ENCODE results near the gene KNCN.

Gene KNCN

DNA sequence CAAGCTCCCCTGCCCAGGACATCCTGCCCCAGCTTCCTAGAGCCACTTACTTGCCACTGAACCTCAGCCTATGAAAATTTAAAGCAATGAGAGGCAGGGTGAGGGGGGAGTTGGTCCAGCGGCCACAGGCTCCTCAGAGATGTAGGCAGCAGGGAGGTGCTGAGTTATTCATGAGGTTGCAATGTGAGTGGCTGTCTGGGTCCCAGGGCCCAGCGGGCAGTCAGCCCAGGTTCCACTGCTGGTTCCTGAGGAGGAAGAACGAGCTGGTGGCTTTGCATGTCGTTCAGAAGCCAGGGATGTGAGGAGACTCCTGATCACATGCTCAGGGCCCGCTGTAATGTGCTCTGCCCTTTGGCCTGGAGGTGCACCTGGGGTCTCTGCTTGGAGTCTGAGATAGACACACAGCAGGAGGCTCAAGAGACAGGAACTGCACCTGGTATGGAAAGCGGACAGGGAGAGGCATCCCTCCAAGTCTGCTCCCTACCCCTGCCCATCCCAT lies at the start of gene KNCN:
TSS of gene KNCN (minus strand) at position 51 of the 499 bp plus-strand sequence. CDS start 432 bp downstream, outside the sequence.
- DNase-seq (ENCODE audit: low spot score): no peak

DNA sequence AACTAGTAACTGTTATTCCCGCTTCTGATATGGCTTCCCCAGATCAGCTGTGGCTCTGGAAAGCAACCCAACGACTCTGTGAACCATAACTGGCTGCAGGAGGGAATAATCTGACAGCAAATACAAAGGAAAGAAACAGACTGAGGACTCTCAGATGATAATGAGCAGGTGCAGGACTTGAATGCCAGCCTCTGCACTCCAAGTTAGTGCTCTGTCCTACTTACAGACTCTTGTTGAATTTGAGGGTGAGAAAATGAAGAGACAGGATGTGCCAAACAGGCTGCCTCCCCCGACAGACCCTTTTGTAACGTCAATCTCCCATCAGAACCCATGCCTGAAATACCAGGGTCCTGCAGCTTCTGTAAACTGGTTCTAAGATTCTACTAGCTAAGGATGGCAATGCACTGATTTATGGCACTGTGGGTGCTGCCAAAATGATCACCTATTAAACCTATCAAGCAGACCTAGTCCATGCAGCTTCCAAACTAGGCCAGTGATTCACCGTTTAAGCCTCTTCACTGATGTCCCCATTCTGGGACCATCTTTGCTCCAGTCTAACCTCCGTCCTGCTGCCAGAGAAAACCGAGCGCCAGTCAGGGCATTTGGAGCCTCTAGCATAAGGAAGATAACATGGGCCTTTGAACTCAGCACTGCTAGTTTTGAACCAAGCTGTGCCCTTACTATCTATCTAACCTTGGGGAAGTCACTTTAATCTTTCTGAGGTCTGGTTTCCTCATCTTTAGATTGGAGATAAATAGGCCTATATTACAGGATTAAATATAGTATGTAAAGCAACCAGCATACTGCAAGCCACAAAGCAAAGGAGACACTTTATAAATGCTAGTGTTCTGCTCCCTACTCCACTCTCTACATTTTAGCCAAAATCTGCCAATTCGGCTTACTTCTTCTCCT lies 47.9 kb upstream of the KNCN start:
- no peak for DNase-seq (ENCODE audit: low spot score)

DNA sequence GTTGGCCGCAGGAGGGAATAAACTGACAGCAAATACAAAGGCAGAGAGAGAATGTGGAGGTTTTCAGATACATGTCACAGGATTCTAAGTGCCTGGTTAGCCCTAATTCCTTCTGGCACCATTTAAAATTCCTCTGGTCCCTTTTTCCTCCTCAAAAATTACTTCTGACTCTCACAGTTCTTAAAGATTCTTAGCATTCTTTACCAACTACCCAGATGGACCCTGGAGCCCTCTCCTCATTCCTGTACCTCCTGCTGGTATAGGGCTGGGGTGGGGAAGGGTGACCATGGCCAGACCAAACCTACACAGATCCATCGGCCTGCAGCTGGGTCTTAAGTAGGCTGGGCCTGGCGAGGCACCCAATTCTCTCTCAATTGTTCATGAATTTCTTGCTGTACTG lies 45.4 kb upstream of the KNCN start:
- no peak for DNase-seq (ENCODE audit: low spot score)

DNA sequence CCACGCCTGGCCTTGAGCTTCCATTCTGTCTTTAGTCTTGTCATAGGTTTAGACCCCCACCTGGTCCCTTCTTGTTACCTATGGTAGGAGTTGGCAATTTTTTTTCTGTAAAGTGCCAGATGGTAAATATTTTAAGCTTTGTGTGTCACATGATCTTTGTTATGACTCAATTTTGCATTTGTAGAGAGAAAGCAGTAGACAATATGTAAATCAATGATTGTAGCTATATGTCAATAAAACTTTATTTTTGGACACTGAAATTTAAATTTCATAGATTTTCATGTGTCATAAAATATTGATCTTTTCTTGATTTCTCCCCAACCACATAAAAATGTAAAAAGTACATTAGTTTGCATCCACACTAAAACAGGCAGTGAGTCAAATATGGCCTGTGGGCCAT lies 44.6 kb upstream of the KNCN start:
- no peak for DNase-seq (ENCODE audit: low spot score)

DNA sequence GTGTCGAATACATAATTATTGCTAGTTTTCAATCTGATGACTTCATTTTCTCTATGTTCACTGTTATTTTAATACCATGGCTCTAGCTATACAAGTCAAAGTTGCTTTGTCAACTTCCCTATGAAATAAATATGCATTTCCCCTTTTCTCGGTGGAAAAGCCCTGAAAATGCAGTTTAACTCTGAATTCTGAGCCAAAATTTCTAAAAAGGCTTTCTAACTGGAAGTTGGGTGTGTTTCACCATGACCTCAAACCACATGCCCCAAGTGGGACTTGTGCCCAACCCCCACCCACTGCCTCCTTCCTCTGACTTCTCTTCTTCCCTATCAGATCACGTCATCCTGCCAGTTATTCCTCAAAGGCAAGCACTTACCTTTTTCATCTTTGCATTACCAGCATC lies 43.7 kb upstream of the KNCN start:
- DNase-seq (ENCODE audit: low spot score): peak; percentile 17

DNA sequence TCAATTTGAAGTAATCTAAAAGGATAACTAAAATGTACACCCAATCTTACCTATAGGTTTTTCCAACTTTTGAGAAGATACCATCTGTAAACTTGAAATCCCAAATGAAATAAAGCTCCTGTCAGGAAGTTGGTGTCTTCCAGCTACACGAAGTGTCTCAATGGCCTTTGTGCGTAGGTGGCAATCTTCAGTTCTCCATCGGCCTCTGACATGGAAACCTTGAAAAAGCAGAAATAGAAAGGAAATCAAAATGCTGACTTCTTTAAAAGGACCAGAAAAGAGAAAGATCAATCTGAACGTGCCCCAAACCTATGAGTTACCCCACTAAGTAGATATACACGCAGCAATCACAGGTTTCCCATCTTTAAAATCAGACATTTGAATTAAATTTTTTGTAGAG lies 42.6 kb upstream of the KNCN start:
- DNase-seq (ENCODE audit: low spot score): no peak

DNA sequence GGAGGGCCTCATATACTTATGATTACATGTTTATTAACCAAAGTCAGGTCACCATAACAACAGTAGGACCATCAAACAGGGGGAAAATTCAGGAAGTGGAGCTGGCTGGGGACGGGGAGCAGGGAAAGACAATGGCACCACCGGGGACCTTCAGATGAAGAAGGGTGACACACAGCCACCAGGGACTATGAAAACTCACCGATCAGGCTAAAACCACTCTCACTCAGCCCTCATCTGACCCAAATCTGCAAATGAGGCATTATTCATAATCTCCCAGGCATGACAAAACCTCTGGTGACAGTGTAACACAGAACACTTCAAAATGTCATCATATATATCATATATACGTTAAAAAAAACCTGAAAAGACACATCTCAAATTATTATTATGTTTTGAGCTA lies 41.4 kb upstream of the KNCN start:
- DNase-seq (ENCODE audit: low spot score): no peak

DNA sequence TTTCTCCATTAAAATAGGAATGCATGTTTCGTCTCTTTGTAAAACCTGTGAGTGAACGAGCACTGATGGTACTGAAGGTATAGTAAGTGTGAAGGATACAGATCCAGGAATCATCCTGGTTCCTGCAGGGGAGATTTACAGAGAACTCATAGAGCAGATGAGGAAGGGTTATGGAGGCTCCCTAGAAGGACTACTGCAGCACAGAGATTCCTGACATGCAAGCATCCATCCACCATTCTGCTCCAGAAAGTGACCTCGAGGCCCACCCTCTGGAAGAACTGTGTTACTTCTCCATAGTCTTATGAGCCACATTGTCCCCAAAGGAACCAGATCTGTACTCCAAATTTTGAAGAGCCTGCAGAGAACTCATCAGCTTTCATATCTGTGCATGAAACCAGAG lies 38.1 kb upstream of the KNCN start:
- DNase-seq (ENCODE audit: low spot score): no peak

DNA sequence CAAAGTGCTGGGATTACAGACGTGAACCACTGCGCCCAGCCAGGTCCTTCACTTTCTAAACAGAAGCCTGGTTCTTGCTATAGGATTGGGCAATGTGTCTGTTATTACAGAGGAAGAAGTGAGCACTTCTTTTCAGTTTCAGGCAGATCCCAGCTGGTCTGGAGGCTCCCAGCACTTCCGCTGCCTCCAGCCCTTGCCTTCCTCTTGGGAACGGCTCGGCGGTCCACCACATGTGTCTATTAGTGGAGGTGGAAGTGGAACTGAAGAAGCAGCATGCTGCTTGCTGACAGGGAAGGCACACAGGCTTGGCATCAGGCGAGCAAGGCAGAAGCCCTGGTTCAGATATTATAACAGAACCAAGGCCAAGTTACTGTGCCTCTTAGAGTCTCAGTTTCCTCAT lies 35.6 kb upstream of the KNCN start:
- no peak for DNase-seq (ENCODE audit: low spot score)

DNA sequence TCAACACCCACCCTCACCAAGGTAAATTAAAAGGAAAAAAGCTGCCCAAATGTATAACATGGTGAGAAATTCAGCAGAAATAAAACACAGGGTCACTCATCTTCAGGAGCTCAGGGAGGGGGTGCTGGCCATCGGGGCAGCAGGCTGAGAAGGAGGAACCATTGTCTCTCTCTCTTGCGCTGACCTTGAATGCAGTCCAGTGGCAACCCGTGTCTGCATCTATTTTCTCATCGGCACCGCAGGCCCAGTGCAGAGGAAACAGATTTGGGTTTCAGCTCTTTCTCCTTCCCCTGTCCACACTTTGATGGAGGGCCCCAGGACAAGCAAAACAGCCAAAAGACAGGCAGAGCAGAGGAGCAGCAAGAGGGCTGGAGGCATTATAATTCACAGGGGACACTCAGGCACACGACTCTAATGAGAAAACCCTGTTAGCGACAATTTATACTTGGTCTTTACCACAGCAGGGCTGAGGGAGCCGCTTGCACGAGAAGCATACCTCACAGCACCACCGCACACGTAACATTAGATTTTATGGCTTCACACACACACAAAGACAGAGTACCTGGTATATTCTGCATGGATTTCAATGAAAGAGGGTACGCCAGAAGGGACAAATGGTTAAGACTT lies 34.0 kb upstream of the KNCN start:
- no peak for DNase-seq (ENCODE audit: low spot score)

DNA sequence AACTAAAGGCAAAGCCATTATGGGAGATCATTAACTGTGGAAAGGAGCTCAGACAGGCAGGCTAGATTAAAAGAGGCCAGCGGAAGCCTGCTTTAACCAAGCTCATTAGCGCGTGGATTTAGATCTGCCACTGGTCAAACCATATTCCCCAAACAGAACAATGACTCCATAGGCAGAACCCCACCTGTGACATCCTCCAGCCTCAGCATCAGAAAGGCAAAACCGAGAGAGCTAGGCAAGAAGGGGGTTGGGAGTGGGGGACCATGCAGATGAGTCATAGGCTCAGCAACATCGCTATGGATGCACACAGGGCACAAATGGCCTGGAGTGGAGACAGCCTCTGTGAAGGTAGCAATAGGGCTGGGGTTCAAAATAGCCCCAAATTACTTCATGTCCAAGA lies 32.0 kb upstream of the KNCN start:
- no peak for DNase-seq (ENCODE audit: low spot score)

DNA sequence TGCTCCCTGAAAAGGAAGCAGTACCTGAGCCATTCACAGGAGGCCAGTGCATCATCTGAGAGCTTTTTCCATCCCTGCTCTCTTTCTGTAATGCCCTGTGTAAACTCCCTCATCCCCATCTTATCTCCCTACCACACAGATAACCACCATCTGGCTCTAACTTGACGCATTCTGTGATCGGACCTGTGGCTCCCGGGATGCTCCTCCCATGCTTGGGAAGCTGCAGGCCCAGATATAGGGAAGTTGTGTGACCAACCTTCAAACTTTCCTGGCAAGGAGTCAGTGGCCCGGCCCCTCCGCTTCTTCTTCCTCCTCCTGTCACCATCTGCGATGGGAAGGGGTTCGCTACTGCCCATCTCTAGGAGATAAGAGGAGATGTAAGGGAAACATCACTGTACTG lies 31.5 kb upstream of the KNCN start:
- DNase-seq (ENCODE audit: low spot score): no peak

DNA sequence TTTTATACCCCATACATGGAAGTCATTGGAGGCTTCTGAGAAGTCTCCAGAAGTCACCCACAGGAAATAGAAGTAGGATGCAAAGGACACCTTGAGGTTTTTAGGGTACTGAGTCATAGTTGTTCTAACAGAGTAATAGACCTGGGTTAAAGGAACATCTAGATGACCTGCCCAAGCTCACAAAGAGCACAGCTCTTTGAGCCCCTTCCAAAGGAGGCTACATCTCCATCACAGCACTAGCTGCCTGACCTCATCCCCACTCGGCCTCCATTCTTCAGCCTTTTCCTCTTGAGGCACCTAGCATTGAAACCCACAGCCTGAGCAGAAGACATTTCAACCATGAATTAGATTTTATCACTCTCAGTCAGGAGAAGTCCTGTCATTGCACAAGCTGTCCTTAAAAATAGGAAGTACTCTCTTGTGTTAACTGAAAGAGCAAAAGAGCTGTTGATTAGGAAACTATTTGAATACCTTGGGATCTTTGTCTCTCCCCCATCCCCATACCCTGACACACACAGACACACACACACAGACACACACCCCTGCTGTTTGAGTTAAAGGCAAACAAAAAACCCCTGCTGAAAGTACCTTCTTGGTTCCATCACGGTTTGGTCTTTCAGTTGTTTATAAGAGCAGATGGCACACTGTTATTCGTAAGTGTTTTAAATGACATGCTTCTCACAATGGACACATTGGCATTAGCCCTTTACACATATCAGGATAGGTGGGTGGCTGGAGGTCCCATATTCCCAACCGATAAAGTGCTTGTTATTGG lies 30.4 kb upstream of the KNCN start:
- DNase-seq (ENCODE audit: low spot score): peak; percentile 62

DNA sequence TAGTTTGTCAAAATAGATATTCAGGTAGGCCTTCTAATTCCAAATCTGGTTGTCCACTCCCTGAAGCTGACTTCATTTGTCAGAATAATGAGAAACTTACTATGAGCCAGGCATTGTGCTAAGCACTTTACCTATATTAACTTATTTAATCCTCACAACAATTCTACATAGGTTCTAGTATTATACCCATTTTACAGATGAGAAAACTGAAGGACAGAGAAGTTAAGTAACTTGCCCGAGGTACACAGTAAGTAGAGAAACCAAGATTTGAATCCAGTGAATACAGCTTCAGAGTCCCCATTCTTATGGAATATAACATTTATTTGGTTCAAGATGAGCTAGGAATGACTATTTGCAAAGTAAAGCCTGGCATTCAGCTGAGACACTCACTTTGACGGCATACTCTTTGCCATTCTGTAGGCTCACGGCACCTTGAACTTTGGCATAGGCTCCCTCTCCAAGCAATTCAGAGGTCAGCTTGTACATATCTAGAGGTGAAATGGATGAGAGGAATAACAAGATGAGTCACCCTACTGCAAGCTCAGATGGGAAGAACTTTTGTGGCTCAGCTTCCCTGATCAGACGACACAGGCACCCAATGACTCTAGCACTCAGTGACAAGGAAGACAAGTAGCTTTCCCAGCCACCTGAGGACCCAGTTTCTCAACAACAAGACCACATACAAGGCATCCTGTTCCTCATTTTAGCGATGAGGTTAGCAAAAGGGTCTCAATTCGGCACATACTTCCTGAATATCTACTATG lies 28.9 kb upstream of the KNCN start:
- no peak for DNase-seq (ENCODE audit: low spot score)

DNA sequence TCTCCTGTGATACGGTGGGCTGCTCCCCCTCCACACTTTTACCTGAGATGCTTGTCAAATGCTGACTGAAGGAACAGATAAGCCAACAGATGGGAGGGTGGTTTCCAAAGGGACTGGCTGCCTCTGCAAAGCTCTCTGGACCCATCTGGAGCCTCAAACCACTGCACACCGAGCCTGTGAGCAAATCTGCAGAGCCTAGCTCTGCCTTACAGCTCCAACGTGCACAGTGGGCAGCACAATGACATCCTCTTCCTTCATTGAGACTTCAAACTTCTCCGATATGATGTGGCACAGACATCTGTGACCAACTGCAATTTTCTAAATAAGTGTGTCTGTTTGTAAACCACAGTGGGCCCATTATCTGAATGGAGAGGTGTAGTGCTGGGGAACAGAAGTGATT lies 26.2 kb upstream of the KNCN start:
- no peak for DNase-seq (ENCODE audit: low spot score)

DNA sequence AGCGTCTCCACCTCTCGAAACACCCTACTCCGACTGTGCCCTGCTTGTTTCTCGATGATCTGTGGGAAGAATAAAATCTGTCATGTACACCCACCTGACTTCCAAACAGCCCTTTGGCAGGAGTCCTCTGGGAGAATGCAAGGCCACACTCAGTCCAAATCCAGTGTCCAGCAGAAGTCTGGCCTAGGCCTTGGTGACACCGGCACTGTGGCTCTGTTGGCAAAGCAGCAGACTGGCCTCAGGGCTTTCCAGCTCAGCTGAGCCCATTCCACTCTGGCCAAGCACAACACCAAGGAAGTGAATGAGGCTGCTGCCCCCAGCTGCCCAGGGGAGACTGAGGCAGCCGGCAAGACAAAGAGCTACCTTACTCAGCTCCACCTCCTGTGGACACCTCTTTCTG lies 25.1 kb upstream of the KNCN start:
- no peak for DNase-seq (ENCODE audit: low spot score)

DNA sequence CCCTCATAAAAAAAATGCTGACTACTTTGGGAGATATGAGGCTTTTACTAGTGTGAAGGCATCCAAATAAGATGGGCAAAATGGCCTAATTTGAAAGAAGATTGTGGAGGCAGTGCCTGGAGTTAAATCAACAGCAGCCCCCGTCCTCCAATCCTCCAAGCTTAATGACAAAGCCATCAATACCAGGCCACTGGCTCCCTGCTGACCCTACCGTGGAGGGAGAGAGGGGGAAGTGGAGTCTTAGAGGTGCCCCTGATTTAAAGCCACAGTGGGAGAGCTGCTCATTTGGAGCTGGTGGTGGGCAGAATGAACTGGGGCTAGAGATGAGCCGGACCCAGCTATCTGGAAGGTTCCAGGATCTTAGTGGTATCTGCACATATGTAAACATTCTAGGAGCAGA lies 24.3 kb upstream of the KNCN start:
- DNase-seq (ENCODE audit: low spot score): no peak

DNA sequence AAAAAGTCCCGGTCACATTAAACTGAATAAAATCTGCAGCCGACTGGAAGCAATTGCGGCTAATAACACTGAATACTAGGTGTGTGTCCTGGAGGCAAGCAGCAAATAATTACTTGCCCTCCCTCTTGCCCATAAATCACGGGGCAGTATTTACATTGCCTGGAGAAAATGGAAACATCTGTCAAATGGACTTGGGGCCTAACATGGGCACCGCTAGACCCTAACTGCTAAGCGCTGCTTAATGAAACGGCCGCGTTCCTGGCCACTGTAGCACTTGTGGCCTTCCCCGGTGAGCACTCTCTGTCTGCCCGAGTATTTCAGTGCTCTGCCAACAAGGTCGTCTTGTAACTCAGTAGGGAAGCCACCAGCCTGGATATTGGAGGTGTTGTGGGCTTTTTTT lies 23.9 kb upstream of the KNCN start:
- DNase-seq (ENCODE audit: low spot score): no peak

DNA sequence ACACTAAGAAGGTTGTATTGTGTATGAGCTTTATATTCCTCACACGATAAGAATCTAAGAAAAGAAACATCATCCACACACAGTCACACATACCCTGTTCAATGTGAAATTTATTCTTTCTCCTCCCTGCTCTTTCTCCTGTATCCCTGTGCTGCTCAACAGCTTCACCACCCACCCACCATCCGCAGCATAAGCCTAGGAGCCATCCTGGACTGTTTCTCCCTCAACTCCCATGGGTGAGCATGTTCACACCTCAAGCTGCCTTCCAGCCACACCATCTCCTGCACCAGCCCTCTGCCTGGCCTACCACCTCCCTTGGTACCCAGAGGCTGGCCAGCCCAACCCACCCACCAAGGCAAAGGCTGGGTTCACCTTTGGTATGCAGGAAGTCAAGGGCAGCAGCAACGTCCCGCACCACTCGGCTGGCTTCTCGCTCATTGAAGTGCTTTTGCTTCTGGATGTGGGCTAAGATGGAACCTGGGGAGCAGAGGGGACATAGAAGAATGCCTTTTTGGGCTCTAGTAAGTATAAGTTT lies 20.3 kb upstream of the KNCN start:
- no peak for DNase-seq (ENCODE audit: low spot score)

DNA sequence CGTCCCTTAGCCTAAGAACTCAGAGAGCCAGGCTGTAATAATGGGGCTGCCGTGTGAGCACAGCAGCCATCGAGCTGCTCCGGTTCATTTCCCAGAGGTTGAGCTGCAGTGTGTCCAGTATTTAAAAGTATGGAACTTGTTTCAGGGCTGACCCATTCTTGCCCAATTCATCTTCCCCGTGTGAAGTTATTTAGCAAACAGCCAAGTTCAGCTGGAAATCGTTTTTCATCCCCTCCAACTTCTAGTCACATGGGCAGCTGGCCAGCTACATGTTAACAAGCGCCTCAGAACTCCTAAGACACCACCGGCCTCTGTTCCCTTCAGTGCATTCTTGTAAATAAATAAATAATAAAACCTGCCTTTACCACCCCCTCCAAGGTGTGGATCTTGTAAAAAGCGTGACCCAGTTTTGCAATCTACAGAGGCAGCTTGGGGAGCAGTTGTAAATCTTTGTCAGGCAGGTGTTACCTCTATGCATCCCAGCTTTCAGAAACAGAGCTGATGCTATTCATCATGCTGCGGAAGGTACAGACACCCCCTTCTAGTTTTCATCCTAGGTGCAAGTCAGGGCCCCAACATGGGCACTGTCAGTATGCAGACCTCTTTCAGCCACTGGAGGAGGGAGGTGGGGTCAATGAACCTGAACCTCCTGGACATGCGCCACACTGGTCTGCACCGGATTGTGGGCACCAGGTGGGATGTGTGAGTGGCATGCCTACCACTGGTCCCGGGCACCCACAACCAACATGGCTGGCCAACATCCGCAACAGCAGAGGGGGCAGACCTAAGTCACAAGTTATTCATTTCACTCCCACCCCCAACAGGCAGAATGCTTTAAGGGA lies 18.7 kb upstream of the KNCN start:
- DNase-seq (ENCODE audit: low spot score): no peak

DNA sequence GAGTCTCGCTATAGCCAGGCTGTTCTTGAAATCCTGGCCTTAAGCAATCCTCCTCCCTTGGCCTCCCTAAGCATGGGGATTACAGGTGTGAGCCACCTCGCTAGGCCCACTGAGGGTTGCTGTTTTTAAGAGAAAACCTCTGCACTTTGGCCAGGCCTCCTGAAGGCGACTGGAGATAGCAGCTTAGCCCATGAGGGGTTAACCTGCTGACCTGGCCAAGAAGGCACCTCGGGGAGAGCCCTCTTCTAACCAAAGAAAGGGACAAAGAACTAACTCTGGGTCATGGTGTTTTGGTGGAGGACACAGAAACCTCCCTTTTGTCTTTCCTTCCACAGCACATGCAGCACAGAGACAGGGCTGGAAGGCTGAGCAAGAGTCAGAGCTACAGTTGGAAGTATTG lies 17.7 kb upstream of the KNCN start:
- DNase-seq (ENCODE audit: low spot score): no peak

Data from CD4-positive, alpha-beta T cell treated with Interleukin-2 at 100 ng/mL for 4 hours (primary cell).